Non-pigmented ciliary epithelial cell (primary cell): Measurements from ENCODE around the gene HNF4A.
"Not testable (repeated sequence)": the region's sequence is repeated elsewhere in the genome, so short reads cannot be mapped to it uniquely, and the experiment has no call there.

Experiments
- DNase-seq: peaks from one replicate; pipeline ENCODE4 v3.0.0-alpha.2; 2010; ENCODE audit warnings: low read depth

The HNF4A gene

DNA sequence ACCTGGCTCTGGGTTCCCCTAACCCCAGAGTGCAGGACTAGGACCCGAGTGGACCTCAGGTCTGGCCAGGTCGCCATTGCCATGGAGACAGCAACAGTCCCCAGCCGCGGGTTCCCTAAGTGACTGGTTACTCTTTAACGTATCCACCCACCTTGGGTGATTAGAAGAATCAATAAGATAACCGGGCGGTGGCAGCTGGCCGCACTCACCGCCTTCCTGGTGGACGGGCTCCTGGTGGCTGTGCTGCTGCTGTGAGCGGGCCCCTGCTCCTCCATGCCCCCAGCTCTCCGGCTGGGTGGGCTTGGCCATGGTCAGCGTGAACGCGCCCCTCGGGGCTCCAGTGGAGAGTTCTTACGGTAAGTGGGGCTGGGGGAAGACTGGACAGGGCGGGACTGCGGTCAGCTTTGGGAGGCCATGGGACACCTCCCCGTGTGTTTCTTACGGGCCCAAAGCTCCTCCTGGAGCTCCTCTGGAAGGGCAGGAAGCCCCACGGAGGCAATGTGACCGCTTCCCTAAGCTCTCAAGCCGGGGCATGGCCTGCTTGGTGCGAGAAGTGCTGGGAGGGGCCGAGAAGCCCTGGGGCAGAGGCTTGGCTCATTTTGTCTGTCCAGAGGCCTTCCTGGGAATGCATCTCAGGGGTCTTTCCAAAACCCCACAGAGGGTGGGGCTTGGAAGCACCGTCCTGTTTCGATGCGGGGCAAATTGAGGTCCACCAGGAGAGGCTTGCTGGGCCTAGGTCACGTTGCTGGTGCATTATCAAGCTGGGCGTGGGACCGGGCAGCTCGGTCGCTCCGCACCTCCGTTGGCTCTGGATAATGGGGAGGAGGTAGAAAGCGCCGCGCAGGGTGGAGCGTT, at the start of gene HNF4A:
Gene HNF4A (plus strand): TSS at position 202 of the 855 bp plus-strand sequence. CDS start 106 bp downstream, at position 308.
- no peak for DNase-seq

DNA sequence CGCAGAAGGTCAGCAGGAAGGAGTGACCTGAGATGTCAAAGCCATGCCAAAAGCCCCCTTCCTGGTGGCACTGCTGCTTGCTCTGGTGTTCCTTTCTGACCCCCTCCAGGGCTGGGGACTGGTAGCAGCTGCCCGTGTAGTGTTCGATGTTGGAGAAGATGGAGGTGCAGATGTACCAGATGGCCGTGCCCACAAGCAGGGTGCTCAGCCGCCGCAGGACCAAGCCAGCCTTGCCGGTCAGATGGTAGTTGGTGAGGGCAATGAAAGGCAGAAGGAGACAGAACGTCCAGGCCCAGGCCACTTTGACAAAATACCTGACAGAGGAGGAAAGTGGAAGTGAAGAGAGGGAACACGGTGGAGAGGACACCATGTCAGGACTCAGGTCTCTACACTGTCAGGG, 48.6 kb upstream of the HNF4A start:
- DNase-seq = no peak

DNA sequence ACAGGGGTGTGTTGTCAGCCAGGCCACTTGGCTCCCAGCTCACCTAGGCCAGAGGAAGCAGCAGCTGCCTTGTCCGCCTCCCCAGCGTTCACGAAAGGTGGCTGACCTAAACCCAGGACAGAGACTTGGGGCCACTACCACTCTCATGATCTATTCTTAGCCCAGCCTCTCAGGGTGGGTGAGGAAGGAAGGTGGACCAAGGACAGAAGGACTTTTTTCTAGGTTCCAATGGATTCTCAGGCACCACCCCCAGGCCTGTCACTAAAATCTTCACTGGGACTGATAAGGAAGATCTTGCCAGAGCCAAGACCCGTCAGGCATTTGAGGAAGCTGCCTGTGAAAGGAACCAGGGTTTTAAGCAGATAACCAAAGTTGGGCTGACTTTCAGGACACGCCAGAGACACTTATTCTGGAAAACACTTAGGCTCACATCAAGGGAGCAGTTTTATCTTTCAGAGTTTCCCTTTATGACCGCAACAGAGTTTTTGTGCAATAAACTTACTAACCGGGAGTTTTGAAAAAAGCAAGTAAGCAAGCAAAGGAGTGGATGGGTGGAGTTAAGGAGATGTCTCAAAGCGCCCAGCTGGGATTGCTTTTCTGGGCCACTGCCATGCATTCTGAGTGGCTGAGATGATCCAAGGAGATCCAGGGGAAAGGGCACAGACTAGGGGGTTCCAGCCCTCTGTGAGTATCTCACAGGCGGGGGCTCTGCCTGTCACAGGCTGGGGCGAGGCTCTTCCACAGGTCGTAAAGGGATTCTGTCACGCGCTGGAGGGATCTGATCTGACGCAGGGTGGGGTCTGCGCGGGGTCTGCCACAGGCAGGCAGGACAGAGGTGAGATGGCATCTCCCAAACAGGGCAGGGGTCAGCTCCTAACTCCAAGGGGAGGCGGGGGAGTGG, 45.5 kb upstream of the HNF4A start:
- DNase-seq = no peak

DNA sequence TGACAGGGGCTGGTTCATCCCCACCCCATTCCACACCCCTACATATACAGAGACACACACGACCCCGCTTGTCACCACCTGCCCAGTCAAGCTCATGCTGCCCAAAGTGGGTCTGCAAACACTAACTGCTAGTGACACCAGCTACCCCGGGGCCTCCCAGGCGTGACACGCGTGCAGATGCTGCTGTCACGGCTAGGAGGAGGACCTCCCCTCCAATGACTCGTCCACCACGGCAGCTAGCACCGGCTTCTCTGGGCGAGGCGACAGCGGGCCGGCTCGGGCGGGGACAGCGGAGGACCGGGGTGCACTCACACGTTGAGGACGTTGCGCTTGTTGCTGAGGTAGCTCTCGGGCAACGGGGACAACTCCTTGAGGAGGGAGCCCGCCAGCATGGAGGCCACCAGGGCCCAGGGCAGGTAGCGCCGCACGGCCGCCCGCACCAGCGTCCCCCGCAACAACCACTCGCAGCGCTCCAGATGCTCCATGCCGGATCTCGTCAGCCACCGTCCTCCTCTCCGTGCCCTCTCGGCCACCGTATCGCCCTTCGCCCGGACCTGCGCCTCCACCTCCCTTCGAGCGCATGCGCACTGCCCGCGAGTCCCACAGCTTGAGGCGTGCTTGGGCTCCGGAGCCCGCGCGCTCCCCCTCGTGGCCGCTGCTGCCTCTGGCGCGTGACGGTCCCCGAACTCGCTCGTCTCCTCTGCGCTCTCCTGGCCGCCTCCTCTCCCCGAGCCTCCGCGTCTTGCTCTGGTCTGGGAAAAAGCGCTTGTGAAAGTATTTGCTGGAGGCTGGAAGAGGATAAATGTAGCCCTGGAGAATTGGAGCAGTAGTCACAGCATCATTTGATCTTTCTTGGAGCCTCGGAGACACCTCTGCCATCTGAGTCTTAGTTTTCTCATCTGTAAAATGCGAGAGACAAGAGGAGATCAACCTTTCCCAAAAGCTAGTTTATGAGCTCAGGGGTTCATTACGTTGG, 44.5 kb upstream of the HNF4A start, which contains the start of gene FITM2:
Gene FITM2 (minus strand): TSS at position 539 of the 976 bp plus-strand sequence. CDS start 54 bp downstream, at position 485.
- peak; percentile 76 for DNase-seq

DNA sequence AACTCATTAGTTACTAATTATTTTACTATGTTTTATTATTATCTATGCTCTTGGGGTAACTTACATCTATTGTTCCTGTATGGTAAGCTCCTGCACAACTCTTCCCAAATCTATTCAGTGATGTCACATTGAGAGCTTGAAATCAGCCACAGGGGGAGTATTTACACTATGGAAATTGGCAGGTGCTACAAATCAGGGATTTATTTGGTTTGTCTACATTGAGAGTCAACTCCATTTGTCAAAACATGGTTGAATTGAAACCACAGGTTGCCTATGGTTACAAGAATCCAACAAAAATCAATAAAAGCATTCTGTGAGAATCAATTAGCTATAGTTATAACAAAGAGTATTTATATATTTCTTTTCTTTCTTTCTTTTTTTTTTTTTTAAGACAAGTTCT, 40.6 kb upstream of the HNF4A start:
- DNase-seq = no peak

DNA sequence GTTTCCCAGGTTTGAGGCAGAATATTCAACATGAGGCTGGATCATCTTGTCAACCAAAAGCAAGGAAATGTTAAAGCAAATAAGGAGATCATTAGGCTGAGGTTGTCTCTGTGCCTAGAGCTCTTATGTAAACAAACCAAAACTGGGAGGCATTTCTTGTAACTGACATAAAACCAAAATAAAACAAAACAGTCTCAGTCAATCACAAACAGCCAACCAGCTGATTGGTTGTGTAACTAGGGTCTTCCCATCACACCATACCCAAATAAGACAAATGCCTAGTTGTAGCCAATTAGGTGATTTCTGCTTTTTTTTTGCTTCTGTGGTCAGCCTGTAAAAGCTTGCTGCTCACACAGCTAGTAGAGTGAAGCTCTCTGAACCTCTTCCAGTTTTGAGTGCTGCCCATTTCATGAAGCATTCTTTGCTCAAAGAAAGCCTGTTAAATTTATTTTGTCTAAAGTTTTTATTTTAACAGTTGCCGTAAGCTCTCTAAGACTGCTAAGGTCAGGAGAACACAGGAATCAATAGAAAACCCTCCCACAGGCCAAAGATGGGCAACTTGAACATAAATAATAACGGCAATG, 35.6 kb upstream of the HNF4A start:
- DNase-seq = no peak

DNA sequence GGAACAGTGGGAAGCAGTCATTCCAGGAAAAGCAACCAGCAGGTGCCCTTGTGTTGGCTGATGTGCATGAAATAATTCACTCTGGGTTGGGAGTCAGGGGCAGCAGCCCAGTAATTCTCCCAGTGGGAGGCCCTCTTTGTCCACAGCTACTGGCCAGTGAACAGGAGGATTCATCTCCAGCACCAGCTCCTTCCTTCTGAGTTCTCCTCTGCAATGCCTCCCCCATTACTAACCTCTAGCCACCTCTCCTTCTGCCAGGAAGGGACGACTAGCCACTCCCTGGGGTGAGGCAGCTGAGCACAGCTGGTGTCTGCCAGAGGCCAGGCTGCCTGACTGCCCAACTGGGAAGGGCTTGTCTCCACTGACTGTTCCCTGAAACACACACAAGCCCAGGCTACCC, 31.2 kb upstream of the HNF4A start:
- DNase-seq = no peak

DNA sequence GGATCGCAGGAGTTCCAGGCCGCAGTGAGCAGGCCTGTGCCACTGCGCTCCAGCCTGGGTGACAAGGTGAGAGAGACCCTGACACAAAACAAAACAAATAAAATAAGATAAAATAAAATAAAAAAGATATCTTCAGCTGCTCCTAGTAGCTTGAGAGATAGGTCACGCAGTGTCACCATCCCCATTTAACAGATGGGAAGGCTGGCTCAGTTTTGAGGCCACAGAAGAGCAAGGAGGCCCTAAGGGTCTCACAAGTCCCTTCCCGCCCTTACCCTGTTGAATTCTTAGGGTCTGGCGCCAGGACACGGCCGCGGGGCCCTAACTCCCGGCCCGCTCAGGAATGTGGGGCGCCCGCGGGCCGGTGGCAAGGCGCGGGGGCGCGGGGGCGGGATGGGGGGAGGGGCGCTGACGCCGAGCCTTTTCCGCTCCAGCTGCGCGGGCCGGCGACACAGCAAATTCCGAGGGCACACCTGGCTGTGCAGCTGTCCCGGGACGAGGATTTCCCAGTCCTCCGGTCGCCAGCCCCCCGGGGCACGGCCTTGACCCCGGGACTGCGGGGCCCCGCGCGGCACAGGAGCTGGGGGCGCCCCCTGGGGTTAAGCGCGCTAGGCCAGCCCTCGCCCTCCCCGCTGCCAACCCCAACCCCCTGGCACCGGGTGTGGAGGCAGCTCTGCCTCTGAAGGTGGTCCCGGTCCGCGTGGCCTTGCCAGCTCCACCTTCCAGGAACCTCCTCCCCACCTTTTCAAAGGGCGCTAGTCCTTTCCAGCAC, 28.9 kb upstream of the HNF4A start:
- no peak for DNase-seq

DNA sequence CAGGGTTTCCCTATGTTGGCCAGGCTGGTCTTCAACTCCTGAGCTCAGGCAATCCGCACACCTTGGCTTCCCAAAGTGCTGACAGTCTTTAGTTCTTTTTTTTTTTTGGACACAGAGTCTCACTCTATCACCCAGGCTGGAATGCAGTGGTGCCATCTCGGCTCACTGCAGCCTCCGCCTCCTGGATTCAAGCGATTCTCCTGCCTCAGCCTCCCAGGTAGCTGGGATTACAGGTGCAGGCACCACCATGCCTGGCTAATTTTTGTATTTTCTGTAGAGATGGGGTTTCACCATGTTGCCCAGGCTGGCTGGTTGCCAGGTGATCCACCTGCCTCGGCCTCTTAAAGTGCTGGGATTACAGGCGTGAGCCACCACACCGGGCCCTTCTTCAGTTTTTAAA, 27.8 kb upstream of the HNF4A start:
- not testable (repeated sequence) for DNase-seq

DNA sequence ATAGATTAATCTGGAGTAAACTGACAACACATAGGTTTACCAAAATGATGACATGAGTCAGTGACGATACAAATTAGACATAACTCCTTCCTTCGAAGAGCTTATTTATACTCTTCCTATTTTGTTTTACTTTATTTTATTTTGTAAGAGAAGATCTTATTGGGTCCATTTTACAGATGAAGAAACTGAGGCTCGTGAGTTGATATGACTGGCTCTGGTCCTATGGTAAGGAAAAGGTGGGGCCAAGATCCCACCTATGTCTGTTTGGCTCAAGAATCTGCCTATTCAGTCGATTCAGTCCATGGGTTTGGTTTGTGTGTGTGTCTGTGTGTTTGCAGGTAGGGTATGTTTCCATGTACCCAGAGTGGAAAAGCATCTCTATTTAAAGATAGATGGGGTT, 27.1 kb upstream of the HNF4A start:
- DNase-seq = no peak

DNA sequence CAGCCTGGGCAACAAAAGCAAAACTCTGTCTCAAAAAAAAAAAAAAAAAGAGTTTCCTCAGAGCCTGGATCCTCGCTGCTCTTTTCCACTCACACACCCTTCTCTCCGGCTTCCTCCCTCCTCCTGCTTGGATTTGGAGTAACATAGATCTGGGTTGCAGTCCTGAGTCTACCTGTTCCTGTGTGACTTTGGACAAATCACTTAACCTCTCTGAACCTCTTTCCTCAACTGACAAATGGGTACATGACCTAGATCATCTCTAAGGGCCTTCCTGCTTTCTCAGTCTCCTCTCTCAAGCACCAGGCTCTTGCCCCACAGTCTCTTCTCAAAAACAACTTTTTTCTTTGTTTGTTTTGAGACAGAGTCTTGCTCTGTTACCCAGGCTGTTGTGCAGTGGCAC, 24.3 kb upstream of the HNF4A start:
- no peak for DNase-seq

DNA sequence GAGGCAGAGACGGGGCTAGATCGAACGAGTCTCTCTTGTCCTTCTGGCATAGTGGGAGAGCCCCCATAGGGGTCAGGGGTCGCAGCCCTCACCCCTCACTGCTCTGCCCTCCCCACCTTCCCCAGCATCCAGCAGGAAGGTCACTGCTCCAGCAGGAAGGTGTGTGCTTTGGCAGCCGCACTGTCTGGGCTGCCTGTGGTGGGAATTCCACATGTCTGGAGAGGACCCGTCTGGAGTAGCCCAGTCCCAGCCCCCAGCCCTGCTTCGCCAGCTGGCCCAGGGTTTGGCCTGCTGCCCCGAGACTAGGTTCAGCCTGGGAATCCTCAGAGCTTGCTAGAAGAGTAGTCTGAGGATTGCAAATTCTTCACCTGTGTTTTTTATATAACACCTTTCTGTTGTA, 21.2 kb upstream of the HNF4A start:
- no peak for DNase-seq

DNA sequence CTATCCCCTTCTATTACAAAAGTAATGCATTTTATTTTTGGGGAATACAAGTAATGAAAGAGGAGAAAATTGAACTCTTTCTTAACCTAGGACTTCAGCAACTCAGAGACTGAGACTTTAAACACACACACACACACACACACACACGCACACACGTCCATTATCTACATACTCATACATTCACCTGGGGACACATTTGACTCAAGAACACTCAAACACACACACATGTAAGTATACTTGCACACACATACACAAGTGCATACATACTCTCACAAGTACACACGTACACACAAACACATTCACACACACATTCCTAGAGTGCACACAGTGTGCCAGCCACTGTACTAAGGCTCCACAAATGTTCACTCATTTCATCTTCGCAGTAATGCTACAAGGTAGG, 20.8 kb upstream of the HNF4A start:
- no peak for DNase-seq

DNA sequence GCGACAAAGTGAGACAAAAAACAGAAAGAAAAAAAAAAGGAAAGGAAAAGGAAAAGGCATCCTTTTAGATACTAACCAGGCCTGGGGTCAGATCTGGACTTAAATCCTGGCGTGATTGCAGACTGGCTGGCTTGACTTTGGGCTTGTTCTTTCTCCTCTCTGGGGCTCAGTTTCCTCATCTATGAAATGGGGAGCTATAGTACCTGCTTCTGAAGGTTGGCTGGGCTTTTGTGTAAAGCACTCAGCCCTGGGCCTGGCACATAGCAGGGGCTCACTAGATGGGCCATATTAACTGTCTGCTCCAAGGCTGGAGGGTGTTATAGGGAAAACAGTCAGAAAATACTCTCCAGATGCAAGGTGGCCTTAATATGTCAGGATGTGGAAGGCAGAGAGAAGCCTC, 19.8 kb upstream of the HNF4A start:
- DNase-seq = no peak

DNA sequence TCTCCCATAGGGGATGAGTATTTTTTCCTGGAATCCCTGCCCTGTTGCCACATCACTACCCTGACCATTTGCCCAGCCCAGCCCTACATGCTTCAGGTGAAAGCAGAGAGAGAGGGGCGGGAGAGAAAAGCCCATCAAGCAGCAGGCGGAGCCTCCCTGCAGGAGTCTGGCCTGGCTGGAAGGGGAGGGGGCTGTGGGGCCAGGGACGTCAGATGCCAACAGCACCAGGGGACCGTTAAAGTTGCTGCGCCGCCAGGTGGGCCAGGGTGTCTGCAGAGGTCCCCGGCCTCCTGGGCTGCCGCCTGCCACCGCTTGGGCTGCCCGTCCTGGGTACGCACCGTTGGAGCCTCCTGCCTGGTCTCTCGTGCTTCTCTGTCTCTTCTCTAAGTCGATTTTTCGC, 19.4 kb upstream of the HNF4A start:
- no peak for DNase-seq

DNA sequence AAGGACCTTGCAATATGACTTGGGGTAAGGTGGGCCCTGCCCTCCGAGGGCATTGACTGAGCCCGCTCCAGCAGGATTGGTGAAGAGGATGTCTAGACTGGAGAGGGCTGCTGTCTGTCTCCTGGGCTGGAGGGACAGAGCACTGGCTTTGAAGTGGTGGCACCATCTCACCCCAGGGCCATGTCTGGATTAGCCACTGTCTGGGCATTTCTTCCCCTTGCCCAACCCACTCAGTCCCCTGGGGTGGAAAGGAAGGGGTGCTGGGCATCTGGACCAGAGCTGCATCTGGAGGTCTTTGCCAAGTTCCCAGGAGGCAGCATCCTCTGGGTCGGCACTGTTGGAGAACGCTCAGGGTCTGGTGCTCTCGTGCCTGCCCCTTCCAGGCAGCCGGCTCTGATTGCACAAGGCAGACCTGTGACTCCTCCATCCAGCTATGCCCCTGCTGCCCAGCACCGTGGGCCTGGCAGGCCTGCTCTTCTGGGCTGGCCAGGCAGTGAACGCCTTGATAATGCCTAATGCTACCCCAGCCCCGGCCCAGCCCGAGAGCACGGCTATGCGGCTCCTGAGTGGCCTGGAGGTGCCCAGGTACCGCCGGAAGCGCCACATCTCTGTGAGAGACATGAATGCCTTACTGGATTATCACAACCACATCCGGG, 18.6 kb upstream of the HNF4A start, which contains the start of gene R3HDML:
Gene R3HDML (plus strand): TSS at position 319 of the 656 bp plus-strand sequence. CDS start 115 bp downstream, at position 434.
- DNase-seq = no peak

DNA sequence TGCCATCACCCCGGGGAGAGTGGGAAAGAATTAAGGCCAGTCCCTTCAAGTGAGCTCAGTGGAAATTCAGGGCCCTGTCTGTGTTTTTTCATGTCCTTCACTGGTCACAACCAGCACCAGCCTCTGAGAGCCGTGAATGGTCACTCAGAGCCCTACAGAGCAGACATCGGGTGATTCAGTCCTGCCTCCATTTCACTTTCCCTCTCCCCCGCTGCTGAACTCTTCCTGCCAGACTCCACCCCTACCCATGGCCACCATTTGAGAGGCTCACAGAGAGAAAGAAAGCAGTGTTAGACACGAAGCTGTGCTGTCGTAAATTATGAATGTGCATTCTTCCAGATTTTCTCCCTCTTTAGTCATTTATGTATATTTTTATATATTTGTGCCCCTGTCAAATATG, 13.3 kb upstream of the HNF4A start:
- DNase-seq = no peak

DNA sequence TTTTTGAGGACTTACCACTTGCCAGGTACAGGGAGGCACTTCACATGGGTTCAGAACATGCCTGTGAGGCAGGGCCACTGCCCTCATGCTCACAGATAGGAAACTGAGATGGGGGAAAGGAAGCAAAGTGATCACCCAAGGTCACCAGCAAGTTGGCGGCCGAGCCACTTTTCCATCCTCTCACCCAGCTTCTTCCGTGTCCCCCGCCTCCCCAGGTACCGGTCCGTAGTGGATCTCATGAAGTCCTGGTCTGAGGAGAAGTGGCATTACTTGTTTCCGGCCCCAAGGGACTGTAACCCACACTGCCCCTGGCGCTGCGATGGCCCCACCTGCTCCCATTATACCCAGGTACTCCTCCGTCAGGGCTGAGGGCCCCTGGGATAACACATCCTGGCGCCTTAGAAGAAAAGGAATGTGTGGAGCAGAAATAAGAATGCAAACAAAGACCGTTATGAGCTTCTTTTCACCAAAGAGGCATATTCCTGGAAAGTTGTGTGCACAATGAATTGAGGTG, 12.3 kb upstream of the HNF4A start:
- no peak for DNase-seq

DNA sequence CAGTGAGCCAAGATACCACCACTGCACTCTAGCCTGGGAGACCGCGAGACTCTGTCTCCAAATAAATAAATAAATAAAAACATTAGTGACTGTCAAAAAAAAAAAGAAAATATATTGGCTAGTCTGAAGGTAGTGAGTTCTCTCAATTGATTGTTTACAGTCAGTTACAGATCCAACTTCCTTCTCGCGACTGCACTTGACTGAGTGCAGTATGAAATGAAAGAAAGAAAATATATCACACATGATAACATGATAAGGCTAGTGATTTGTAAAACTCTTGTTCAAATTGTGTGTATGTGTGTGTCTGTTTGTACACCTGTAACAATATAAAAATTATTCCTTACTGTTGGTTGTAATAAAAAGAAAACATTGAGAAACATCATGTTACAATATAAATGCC, 10.8 kb upstream of the HNF4A start:
- no peak for DNase-seq

DNA sequence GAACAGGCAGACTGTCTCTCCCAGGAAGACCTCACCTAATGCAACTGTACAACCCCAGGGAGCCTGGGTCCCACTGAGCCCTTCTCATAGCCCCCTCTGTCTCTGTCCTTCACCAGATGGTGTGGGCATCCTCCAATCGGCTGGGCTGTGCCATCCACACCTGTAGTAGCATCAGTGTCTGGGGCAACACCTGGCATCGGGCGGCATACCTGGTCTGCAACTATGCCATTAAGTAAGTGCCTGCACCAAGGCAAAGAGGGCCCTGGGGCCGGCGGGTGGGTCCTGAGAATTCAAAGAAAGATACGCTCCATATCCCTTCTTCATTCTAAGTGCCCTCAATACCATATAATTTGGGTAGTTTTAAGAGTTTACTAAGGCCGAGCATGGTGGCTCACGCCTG, 10.4 kb upstream of the HNF4A start:
- DNase-seq = no peak
